ENCODE measurements around the gene SMPD2.

DNA sequence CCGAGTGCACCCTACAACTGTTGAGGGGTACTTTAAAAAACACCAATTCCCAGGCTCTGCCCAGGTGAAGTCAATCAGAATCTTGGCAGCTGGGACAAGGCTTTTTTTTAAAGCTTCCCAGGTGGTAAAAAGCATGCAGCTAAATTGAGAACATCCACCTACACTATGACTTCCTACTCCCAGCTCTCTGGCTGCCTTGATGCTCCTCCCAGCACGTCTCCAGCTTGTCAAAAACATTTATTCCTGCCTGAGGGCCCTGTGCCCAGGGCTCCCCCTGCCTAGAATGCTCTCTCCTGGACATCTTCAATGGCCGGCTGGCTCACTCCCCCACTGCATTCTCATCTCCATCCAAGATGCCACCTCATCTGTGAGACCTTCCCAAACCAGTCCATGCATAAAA lies 32.6 kb downstream of the SMPD2 start:
- no peak for TF ChIP-seq TCF7L2 (IDR thresholded peaks at IDR 0.05; ENCODE audit: low read depth, low read length)
- TF ChIP-seq, protein P1, sequence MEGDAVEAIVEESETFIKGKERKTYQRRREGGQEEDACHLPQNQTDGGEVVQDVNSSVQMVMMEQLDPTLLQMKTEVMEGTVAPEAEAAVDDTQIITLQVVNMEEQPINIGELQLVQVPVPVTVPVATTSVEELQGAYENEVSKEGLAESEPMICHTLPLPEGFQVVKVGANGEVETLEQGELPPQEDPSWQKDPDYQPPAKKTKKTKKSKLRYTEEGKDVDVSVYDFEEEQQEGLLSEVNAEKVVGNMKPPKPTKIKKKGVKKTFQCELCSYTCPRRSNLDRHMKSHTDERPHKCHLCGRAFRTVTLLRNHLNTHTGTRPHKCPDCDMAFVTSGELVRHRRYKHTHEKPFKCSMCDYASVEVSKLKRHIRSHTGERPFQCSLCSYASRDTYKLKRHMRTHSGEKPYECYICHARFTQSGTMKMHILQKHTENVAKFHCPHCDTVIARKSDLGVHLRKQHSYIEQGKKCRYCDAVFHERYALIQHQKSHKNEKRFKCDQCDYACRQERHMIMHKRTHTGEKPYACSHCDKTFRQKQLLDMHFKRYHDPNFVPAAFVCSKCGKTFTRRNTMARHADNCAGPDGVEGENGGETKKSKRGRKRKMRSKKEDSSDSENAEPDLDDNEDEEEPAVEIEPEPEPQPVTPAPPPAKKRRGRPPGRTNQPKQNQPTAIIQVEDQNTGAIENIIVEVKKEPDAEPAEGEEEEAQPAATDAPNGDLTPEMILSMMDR (IDR thresholded peaks at IDR 0.05): no peak
- no peak for TF ChIP-seq POLR2AphosphoS5 (IDR thresholded peaks at IDR 0.05; ENCODE audit: low read depth, low read length)
